ENCODE measurements around the gene CDKAL1.
"Not testable (repeated sequence)": the region's sequence is repeated elsewhere in the genome, so short reads cannot be mapped to it uniquely, and the experiment has no call there.

The CDKAL1 gene

DNA sequence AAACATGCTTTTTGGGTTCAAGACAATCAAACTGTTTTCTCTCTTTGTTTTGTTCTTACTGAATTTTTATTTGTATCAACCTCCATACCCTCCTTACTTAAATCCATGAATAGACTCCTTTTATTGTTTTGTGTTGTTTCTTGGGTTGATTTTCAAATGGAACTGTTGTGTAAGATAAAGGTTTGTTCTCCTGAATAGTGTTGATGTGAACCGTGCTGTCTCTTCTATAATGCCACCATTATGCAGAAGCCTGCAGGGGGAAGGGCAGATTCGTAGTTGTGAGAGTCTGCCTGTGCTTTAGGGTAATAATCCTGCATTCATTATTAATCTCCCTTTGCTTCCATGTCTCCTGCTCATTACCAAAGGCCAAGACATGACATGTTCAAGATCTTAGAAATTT, 105.9 kb downstream of the CDKAL1 start:
- DNase-seq (ENCODE audit: low read depth), result no peak

DNA sequence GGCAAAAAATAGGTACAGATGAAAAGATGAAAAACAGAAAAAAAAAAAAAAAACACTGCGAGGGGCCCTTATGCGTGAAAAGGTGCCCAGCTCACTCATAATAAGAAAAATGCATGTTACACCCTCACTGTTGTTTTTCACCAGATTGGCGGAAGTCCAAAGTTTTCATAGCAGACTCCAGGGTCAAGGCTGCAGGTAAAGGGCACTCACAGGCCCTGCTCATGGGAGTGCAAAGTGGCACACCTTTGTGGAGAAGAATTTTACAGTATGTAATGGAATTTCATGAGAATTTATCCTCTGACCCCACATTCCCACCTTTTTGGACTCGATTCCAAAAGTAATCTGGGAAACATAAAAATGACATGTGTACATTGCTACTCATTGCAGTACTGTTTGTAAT, 108.2 kb downstream of the CDKAL1 start:
- DNase-seq (ENCODE audit: low read depth), result no peak

DNA sequence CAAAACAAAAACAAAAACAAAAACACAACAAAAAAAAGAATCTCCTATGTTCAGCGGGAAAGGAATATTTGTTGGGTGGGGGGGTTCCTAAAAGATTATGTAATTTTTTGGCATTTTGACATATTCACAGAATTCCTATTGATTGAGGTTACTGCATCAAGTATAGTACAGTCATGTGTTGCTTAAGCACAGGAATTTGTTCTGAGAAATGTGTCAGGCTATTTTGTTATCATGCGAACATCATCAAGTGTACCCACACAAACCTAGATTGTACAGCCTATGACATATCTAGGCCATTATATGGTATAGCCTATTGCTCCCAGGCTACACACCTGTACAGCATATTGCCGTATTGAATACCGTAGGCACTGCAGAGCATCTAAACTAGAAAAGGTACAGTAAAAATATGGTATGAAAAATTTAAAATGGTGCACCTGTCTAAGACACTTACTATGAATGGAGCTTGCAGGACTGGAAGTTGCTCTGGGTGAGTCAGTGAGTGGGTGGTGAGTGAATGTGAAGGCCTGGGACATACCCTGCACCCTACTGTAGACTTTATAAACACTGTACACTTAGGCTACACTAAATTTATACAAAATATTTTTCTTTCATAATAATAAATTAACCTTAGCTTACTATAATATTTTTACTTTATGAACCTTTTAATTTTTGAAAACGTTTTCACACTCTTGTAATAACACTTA, 110.6 kb downstream of the CDKAL1 start:
- DNase-seq (ENCODE audit: low read depth), result no peak

DNA sequence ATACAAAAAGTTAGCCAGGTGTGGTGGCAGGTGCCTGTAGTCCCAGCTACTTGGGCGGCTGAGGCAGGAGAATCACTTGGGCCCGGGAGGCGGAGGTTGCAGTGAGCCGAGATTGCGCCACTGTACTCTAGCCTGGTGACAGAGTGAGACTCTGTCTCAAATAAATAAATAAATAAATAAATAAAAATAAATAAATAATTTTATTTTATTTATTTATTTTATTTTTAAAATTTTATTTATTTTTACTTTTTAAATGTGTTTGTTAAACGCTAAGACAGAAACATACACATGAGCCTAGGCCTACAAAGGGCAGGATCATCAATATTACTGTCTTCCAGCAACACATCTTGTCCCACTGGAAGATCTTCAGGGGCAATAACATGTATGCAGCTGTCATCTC, 111.3 kb downstream of the CDKAL1 start:
- not testable (repeated sequence) for DNase-seq (ENCODE audit: low read depth)

DNA sequence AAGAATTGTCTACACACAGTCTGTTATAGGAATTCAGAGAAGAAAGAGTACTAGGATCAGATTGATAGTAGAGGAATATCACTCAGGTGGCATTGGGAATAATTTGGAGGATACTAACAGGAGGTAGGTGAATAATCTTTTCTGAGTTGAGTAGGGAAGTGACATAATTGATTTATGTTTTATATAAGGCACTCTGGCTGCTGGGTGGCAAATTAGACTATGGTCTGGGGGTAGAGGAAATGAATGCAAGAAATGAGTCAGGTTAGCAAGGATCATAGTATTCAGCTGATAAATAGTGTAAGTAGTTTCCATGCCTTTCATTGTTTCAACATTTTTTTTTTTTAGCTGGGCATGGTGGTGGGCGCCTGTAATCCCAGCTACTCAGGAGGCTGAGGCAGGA, 113.3 kb downstream of the CDKAL1 start:
- no peak for DNase-seq (ENCODE audit: low read depth)

DNA sequence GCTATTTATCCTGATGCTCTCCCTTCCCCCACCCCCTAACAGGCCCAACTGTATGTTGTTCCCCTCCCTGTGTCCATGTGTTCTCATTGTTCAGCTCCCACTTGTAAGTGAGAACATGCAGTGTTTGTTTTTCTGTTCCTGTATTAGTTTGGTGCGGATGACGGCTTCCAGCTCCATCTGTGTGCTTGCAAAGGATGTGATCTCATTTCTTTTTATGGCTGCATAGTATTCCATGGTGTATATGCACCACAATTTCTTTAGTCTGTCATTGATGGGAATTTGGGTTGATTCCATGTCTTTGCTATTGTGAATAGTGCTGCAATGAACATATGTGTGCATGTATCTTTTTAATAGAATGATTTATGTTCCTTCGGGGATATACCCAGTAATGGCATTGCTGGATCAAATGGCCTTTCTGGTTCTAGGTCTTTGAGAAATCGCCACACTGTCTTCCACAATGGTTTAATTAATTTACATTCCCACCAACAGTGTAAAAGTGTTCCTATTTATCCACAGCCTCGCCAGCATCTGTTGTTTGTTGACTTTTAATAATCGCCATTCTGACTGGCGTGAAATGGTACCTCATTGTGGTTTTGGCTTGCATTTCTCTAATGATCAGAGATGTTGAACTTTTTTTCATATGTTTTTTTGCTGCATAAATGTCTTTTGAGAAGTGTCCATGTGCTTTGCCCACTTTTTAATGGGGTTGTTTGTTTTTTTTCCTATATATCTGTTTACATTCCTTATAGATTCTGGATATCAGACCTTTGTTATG, 115.6 kb downstream of the CDKAL1 start:
- DNase-seq (ENCODE audit: low read depth), result not testable (repeated sequence)

DNA sequence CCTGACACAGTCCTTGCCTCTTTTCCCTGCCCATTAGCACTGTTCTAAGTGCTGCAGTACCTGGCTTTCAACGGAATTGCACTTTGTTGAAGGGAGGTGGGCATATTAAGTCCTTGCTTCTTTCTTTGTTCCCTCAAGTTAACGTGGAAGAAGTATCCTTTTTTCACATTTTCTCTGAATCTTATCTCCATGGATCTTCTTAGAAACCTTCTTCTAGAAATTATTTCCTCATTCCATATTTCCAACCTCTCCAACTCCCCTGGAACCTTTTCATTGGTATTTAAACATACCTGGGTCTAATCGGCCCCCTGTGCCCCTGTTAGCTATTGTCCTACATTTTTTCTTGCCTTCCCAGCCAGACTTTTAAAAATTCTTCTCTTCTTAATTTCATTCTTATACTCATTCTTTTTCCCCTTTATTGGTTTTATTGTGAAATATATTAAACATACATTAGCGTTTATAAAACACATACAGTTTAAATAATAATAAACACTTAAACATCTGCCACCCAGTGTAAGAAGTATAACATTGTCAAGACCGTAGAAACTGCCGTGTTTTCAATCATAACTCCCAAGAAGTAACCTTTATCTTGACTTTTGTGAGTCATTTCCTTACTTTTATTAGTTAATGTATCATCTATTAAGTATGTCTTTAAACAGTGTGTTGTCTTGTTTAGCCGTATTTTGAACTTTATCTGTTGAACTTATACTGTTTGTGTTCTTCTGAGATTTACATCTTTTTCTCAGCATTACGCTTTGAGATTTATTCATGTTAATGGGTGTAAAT, 118.2 kb downstream of the CDKAL1 start:
- no peak for DNase-seq (ENCODE audit: low read depth)

DNA sequence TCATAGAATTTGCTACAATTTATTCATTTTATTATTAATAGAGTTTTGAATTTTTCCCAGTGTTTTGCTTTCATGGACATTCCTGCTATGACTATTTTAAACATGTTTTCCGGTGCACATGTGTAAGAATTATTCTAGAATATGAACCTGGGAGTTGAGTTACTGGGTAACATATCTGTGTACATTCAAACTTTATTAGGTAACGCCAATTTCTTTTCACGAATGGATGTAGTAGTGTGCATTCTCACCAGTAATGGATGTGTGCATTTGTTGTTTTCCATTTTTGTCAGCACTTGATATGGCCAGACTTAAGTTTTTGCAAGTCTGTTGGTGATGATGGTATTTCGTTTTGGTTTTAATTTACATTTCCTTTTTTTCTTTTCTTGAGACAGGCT, 118.8 kb downstream of the CDKAL1 start:
- no peak for DNase-seq (ENCODE audit: low read depth)

DNA sequence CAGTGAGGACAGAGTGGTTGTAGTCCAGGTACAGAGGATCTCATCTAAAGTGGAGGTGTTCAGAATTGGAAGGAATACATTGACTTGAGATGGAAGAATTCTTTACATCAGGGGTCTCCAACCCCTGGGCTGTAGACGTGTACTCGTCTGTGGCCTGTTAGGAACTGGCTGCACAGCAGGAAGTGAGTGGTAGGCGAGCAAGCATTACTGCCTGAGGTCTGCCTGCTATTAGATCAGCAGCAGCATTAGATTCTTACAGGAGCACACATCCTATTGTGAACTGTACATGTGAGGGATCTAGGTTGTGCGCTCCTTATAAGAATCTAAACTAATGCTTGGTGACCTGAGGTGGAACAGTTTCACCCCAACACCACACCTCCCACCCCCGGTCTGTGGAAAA, 121.1 kb downstream of the CDKAL1 start:
- no peak for DNase-seq (ENCODE audit: low read depth)

DNA sequence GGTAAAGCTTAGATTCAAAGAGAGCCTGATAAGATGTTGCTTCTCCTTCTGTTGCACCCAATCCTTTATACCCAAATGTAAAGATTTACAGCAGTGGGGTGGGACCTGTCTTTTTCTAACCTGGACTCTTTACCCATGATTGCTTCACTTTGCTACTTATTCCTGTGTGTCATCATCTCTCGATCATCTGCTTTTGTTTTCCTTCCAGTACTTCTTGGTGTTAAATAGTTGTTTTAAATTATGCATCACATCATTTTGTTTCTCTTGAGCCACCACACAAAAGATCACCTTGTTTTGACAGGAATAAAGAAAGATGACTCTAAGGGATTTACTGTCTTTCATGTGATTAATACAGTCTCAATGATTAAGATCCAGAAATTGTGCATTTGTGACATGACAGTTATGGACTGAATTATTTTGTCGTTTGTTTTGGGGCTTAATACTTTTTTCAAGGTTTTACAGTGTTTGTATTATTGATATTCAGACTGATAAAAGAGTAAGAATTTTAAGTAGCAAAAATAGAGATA, 123.1 kb downstream of the CDKAL1 start:
- DNase-seq (ENCODE audit: low read depth), result no peak

DNA sequence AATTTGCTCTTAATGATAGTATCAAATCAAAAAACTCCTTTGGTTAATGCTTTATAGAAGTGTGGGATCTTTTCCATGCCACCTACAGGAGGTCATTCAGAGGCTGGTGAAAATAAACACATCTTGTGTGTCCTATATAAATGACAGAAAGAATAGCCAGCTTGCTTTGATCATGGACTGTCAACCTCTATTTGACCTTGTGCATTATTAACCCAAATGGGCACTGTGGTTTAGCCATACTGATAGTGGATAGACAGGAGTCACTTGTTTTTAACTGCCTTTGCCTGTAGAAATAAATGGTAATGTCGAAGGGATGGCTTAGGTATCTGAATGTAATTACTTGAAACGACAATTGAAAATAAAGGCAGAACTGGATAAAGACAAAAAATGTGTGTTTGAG, 123.8 kb downstream of the CDKAL1 start:
- no peak for DNase-seq (ENCODE audit: low read depth)

DNA sequence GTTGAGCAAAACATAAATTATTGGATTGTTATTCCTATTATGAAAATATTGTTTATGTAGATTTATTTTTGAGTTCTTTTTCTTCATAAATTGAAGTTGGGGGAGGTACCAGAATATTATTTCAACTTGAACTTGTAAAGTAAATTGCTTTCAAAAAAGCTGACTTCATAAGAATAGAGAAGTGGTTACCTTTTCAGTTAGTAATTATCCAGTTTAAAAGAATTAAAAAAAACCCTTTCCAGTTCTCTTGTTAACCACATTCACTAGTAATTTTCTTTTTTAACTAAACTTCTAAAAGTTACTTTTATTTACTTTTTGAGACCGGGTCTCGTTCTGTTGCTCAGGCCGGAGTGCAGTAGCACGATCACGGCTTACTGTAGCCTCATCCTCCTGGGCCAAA, 124.3 kb downstream of the CDKAL1 start:
- DNase-seq (ENCODE audit: low read depth), result no peak

DNA sequence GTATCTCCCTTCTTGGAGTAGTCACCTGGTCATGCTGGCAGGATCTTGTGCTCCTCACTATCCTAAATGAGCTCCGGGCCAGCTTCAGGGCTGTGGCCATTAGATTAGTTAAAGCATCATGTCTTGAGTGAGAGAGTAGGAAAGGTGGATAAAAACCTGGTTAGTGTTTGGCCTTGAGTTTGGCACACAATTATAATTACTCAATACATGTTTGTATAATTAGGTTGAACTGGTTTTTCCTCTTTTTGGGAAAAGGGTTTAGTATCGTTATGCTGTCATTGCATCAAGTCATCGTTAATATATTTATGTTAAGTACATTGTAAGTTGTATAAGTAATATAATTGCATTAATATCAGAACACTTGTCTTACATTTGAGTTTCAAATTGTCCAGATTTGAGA, 126.3 kb downstream of the CDKAL1 start:
- no peak for DNase-seq (ENCODE audit: low read depth)

DNA sequence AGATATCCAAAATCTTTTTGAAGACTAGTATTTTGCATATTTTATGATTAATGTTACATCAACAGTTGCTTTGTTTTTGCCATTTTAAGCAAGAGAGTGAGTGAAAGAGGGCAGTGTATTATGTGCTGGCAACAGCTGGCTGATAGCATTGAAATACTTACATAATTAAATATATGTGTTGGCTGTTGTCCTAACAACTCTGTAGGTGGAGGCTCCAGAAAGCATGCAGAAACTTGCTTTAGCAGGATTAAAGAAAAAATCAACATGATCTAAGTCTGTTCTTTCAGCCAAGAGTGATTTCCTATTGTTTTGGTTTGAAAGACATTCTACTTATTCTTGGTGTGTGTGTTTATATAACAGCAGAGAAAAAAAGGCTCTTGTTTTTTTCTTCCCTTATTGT, 127.5 kb downstream of the CDKAL1 start:
- DNase-seq (ENCODE audit: low read depth), result no peak

DNA sequence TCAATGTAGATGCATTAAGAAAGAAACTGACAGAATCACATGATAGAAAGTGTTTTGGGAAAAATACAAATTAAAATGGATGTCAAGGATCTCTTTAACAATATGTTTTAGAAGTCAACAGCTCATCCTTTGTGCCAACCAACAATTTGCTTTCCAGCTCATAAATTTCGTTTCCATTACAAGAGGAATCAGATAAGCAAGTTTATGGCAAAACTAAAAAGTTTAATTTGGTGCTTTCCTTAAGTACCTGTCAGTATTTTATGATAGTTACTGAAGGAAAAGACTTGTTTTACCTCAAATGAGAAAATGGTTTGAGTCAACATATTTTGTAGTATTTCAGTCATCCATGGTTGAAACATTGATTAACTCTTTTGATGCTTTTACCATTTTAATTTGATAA, 130.0 kb downstream of the CDKAL1 start:
- DNase-seq (ENCODE audit: low read depth), result no peak

DNA sequence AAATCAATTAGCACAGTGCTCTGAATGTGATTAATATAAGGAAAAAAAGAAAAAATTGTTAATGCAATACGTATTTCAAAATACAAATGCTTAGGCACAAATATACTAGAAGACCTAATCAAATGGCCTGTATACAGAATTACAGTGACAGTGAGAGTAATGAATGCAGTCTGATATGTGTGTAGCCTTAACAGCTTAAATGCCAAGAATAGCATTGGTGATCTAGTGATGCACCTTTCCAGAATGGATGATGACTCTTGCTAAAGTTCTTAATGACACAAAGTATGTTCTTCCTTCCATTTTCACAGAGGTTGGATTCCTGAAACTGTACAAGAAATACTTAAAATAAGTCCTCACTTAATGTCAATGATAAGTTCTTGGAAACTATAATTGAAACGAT, 131.0 kb downstream of the CDKAL1 start:
- DNase-seq (ENCODE audit: low read depth), result no peak

DNA sequence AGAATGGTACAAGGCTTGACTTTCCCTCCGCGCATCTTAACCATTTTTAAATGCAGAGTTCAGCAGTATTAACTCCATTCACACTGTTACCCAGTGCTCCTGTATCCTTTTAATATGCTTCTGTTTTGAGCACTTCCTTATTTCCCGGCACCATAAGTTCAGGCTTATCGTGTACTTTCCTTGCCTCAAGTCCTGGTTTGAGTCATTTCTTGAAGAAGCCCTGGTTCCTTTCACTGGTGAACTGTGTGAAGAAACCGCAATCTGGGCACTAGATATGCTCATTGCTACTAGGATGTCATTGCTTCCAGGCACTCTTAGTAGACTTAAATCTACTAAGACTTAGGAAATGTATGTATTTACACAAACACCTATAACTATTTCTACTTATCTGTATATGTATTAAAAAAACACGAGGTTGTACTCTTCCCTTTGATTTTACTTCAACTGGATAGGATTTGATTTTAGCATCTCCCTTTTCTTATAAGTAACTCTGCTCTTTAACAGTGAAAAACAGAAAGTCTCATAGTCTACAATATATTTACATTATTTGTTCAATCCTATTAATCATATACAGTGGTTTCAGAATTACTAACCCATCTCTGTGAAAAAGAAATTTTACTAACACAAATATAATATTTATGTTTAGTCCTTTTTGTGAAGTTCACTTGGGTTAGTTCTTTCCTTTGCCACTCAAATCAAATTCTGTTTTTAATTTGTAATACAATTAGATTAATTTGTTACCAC, 135.5 kb downstream of the CDKAL1 start:
- no peak for DNase-seq (ENCODE audit: low read depth)

DNA sequence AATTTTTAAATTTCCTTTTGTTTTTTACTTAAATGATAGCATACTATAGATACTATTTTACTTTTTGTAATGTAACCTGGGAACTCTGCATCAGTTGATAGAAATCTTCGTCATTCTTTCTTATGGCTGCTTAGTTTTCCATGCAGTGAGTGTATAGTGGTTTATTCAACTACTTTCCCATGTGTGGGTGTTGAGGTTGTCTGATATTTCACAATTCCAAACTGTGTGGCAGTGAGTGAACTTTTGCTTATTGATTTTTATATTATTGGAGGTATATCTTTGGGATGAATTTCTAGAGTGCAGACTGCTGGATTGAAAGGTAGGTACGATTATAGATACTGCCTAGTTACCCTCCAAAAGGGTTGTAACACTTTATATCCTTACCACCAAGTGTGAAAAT, 136.5 kb downstream of the CDKAL1 start:
- no peak for DNase-seq (ENCODE audit: low read depth)

DNA sequence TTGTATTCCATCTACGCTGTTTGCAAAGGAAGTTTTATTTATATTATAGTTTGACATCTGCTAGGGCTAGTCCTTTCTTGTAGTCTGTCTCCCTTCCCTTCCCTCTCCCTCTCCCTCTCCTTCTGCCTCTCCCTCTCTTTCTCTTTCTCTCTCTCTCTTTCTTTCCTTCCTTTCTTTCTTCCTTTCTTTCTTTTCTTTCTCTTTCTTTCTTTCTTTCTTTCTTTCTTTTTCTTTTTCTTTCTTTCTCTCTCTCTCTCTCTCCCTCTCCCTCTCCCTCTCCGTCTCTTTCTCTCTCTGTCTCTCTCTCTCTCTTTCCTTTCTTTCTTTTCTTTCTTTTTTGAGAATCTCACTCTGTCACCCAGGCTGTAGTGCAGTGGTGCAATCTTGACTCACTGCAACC, 137.8 kb downstream of the CDKAL1 start:
- no peak for DNase-seq (ENCODE audit: low read depth)

DNA sequence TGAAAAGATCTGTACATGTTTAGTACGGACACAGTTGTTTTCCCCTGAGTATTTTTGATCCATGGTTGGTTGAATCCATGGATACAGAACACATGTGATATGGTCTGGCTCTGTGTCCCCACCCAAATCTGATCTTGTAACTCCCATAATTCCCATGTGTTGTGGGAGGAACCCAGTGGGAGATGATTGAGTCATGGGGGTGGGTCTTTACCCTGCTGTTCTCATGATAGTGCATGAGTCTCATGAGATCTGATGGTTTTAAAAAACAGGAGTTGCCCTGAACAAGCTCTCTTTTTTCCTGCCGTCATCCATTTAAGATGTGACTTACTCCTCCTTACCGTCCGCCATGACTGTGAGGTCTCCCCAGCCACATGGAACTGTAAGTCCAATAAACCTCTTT, 139.2 kb downstream of the CDKAL1 start:
- DNase-seq (ENCODE audit: low read depth), result no peak

DNA sequence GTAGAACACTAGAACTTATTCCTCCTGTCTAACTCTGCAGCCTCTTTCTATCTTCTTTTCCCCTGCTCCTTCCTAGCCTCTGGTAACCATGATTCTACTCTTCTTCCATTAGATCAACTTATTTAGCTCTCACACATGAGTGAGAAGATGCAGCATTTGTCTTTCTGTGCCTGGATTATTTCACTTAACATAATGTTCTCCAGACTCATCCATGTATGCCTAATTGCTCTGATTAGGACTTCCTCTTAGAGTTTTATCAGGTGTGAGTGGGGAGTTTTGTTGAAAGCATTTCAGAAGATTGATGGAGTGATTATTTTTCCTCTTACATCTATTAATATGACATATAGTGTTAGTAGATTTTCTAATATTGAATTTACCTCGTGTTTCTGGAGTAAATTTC, 140.4 kb downstream of the CDKAL1 start:
- no peak for DNase-seq (ENCODE audit: low read depth)

DNA sequence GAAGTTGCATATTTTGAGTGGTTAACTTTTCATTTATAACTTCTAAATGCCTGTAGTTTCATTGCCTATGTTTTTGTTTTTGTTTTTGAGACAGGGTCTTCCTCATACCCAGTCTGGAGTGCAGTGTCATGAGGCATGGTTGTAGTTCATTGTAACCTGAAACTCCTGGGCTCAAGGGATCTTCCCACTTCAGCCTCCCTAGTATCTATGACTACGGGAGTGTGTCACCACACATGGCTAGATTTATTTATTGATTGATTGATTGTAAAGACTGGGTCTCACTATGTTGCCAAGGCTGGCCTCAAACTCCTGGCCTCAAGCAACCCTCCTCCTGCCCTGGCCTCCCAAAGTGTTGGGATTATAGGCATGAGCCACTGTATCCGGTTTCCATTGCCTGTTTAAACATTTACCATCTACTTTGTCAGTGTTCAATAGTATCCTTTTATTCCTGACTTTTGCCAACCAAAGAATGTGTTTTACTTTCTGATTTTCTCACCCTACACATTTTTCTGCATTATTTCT, 144.6 kb downstream of the CDKAL1 start:
- DNase-seq (ENCODE audit: low read depth), result no peak
